Cardiac septum (tissue), 1 donor: ENCODE data around the gene CXCL12. TPM values are rescaled to one million over a fixed set of nuclear protein-coding genes. Genes with fewer than 3 reads are reported as not detected.

Experiments used
- DNase-seq: peaks from one replicate; pipeline ENCODE4 v3.0.0-alpha.2; 2020; ENCODE audit warnings: low spot score
- intact Hi-C: fragments of 100-400 bp; cut with DNase I; formaldehyde crosslinking; loops from one replicate; pipeline ENCODE4 v1.14.0; 2022
- long read RNA-seq: library from polyadenylated mRNA; unstranded; transcript quantifications from one replicate; pipeline ENCODE4 v2.0.0, GENCODE V29; 2021
- total RNA-seq: library from RNA; stranded (reverse); fragmentation: NEBNext Ultra II Directional; extraction: Animal tissue kit (Norgen Biotek cat#: 25700); gene quantifications from one replicate; pipeline ENCODE4 v1.2.1, GENCODE V29; 2021
- donor health status: DM: no; HTN: no; CAD: no.

CXCL12 gene
- total RNA-seq = 121 TPM
- long read RNA-seq, transcript CXCL12-201 (3 exons, 1,857 nt) = major isoform, 15 of 72 reads
- long read RNA-seq, partial matches to known transcripts = 0 of 72 reads
- long read RNA-seq, other reads (novel, unspliced or antisense) = 52 of 72 reads

DNA sequence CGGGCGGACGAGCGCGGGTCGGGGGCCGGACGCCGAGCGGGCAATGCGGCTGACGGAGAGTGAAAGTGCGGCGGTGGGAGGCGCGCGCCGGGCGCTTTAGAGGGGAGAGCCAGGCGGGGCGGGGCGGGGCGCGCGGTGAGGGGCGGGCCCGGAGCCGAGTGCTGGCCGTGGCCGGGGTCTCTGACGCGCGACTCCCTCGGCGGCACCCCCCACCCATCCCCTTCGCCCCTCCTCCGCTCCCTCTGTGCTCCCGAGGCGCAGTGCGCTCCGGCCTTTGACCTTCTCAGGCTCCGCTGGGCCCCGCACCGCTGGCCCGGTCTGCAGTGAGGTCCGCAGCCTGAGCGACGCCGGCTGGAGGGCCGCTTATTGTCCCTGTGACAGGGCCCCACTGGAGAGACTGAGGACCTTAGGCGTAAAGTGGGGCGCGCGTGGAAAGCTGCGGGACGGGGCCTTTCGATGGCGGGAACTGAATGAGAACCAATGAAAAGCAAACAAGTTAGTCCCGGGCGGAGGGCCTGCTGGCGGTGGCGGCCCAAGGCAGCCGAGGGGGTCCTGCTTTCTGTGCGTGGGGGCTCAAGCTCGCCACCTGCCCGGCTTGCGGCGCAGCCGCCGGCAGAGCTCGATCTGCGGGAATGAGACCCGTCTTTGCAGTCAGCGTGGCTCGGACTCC, at the start of gene CXCL12:
CXCL12 (minus strand) TSS at position 72 of the 670 bp plus-strand sequence. CDS start 92 bp downstream, outside the sequence.
- intact Hi-C loops = loop anchor here (10.0 kb wide), 3 partner anchors 330 to 570 kb away; no protein-coding TSS in a partner anchor
- DNase-seq = peak; percentile 79

DNA sequence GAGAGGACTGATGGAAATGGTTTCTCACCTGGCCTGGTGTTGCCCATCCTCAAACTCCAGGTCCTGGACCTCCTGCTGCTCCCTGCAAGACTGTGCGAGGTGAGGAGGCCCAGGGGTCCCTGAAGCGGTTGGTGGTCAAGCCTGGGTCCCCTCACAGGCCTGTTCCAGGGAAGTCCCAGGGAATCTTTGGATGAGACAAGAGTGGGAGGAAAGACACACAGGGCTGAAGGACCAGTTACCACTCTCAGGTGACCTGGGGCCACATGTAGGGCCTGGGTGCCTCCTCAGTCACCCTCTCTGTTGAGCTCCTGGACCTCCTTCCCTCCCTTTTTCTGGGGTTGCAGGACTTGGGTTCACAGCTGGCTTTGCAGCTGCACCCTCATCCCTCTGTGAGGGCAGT, 42.6 kb upstream of the CXCL12 start:
- no peak for DNase-seq
- intact Hi-C loops = no loop called here

DNA sequence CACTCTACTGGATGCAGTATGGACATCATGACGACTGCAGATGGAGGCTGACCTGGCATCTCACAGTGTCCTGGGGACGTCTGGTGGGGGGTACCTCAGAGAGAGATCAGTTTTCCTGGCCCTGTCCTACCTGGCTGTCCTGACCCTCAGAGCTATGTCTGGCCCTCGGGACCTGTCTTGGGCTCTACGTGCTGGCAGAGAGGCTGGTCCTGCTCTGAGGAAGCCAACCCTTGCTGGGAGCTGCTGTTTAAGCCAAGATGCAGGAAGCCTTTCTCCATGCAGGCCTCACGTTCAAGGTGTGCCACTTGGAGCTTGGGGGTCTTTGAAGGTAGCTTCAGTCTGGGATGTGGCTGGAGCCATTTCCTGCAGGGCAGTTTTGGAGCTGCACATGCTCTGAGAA, 42.1 kb upstream of the CXCL12 start:
- no peak for DNase-seq
- intact Hi-C loops = no loop called here

DNA sequence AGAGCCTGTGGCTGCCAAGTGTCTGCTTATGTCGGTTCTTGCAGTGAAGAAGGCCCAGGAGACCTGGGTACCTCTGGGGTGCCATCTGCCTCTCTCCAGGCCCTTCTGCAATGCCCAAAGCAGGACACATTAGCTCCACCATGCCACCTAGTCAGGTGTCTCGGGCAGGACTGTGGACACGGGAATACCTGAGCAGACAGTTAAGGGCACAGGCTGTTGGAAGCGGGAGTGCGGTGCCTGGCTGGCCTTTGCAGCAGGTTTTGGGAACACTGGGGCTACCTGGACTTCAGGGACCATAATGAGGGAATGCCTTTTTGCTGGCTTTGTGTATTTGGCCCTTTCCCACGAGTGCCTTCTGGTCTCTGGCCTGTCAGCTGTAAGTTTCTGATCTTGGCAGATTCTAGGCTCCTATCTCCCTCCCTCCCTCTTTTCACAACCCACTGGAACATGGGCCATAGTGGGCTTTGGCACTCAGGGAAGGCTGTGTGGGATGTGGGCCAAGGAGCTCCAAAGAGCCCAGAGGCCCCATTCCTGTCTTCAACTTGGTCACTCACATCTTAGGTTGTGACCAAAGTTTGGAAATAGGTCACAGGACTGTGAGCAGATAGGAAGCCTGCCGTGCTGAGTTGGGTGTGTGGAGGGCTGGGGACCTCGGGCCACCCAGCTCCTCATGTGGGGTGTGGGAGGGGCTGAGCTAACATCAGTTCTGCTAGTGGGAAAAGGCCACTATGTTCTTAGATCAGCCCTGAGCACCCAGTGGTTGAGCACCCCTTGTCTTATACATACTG, 41.5 kb upstream of the CXCL12 start:
- no peak for DNase-seq
- intact Hi-C loops = no loop called here

DNA sequence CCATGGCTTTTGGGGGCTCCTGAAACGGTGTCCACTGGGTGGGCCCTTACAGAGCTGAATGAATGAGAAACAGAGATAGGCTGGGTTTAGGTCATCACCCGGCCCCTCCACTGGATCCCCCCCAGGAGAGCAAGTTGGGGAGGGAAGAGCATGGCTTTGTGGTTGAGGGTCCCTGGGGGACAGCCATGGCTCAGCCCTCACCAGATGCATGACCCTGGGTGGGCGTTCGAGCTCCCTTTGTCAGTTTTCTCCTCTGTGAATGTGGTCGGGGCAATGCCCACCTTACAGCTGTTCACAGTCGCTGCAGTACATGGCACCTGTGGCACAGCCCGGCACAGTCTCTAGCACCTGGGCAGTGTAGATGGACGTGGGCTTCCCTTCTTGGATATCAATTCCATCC, 40.6 kb upstream of the CXCL12 start:
- no peak for DNase-seq
- intact Hi-C loops = no loop called here

DNA sequence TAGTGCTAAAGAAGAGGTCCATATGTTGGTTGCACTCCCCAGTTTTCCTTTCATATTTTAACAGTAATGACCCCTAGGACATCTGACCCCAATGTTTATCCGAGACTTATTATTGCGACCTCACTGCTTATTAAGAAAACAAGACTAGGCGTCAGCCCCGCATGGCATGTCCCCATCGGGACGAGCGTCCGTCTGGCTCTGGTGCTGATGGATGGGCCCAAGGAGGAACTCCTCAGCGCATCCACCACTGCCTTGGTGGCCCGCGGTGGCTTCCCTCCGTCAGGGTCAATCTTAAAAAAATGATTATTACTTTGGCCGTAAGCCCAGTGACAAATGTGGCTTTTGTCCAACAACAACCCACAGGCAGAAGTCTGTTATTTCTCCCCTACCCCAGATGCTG, 40.1 kb upstream of the CXCL12 start:
- DNase-seq = no peak
- intact Hi-C loops = no loop called here

DNA sequence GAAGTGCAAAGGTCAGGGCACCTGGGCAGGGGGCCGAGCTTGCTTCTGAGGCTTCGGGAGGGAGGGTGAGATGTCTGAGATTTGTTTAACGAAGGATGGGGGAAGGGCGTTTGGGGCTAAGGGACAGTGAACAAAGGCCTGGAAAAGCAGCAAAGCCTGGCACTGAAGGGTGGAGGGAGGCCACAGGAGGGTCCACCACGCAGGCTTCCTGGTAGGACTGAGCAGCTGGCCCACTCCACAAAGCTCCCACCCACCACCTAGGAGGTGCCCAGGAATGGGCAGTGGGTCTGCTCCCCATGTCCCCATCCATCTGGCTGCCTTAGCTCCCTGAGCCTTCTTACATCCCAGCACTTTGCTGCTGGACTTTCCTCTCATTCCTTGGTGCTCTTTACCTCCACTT, 39.4 kb upstream of the CXCL12 start:
- no peak for DNase-seq
- intact Hi-C loops = no loop called here

DNA sequence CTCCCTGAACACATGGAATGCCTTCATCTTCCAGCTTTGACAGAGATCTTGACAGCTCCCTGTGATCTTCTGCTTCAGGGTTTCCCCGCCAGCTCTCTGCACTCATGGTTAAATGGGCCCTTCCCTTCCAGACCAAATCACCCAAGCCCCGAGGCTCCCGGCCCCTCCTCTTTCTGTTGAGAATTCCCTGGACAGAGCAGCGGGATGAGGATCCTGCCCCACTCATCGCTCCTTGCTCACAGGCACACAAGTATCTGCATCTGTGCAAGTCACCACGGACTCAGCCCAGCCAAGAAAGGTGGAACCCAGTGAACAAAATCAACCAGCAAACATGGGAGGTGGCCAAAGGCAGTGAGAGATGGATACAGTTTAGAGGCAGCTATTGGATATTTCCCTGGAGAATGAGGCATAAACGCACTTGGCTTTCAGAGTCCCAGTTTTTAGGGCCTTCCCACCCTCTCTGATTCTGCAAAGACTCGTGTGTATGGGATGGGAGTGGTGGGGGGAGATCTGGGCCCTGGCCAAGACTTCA, 37.7 kb upstream of the CXCL12 start:
- no peak for DNase-seq
- intact Hi-C loops = no loop called here

DNA sequence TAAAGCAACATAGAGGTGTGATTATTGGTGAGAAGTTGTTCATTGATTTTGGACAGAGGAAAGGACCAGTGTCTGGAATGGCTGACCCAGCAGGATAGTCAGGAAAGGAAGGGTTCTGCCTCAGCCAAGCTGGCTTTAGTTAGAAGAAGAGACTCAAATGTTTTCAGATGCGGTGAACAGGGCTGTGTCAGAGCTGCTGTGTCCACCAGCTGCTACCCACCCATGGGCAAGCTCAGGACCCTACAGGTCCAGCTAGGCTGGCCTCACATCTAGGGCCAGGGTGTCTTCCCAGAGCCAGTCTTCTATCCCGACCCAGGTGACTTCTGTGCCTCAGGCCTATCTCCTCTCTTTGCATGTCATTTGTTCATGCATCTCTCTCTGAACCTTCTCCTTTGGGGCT, 37.3 kb upstream of the CXCL12 start:
- intact Hi-C loops = no loop called here

DNA sequence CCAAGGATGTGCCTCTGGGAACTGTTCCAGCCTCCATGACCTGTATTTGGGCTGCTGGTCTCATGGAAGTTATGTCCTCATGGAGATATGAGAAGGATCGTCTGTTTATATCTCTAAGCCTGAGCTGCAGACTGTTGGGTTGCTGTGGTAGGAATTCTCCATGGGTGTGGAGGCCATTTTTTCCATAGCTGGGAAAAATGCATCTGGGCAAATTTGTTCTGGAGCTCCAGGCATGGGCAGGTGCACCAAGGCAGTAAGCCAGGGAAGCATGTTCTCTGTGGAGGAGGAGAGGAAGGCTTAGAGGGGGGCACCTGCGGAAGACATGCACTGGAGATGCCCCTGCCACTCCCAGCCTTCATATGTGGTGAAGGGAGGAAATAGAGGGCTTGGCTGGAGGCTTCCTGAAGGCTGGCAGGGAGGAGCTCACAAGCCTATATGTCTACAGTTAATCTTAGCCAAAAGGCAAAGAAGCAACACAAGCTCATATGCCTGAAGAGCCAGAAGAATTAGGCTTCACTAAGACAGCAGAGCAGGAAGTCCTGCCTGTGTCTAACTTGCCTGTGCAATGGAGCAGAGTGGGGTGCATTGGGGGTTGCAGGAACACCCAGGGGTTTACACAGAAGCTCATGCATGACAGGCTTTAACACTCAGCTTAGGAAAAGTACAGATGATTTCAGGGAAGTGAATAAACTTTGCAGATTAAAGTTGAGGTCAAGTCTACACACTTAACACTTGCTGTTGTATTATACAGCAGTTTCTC, 35.1 kb upstream of the CXCL12 start:
- intact Hi-C loops = no loop called here
- DNase-seq = peak; percentile 63

More for the DNA sequence above, 37.3 kb upstream of the CXCL12 start:
- no peak for DNase-seq

DNA sequence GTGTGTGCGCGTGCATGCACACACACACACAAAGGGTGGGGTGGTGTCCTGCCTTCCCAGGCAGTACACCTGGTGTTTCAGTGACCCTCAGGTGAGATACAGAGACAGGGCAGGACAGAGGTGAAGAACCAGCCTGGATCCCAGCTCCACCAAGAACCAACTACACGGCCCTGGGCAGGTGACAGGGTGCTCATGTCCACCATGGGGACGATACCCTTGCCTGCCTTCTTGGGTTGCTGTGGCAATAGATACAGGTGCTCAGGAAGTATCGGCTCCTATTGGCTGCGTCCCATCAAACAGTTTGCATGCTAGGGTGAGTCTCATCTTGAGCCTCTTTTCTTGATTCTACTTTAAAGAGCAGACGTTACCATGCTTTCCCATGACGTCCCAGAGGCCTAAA, 33.7 kb upstream of the CXCL12 start:
- peak; percentile 39 for DNase-seq
- intact Hi-C loops = no loop called here

DNA sequence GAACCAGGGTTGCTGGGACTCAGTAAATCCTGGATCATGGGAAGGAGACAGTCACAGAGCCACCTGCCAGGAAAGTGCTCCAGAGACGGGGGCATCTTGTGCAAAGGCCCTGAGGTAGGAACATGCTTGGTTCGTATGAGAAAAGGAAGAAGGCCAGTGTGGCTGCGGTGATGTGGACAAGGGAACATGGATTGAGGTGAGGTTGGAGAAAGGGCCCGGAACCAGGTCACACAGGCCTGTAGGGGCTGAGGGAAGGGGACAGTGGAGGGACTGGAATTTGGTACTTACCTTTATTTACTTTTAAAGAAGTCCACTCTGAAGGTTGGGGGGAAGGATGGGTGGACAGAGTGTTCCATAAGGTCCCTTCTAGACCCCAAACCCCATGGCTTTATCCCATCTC, 32.9 kb upstream of the CXCL12 start:
- intact Hi-C loops = no loop called here
- peak; percentile 38 for DNase-seq

DNA sequence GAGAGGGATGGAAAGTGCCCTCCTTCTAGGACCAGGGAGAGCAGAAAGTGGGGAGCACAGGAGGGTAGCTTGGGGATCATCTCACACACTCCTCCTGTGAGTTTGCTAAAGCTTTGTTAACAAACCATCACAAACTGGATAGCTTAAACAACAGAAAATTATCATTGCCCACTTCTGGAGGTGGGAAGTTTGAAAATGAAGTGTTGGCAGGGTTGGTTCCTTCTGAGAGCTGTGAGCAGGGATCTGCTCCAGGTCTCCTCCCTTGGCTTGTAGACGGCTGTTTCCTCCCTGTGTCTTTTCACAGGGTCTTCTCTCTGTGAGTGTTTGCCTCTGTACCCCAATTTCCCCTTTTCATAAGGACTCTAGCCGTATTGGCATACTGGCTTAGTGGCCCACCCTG, 32.0 kb upstream of the CXCL12 start:
- intact Hi-C loops = no loop called here
- peak; percentile 27 for DNase-seq

DNA sequence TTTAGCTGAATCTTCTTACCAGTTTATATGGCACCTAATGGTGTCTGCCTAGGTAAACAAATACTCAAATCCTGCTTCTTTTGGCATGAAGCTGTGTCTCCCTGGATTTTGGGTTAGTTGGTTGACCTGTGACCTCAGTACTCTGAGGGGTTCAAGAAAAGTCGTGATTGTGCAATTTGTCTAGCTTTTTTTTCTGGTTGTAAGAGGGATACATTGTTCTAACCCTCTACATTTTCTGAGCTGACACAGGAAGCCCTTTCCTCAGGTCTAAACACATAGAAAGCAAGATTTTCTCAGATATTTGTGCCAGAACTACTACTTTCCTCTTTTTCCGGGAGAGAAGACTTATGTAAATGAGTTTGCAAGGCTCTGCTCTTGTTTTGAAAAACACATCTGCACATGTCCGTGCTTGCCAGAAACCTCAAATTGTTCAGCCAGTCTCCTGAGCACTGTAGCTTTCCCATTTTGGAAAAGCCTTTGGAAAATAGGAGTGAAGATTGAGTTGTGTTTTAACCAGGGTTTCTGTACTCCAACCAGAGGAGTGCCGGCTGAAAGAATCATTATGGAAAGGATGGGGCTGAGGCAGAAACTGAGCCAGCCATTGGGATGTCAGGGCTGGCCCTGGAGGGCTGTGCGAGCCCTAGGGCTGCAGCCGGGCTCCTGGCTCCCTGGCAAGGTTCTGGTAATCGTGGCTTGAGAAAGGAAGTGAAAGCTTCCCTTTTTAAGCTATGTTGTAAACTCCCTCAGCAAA, 31.3 kb upstream of the CXCL12 start:
- intact Hi-C loops = no loop called here

DNA sequence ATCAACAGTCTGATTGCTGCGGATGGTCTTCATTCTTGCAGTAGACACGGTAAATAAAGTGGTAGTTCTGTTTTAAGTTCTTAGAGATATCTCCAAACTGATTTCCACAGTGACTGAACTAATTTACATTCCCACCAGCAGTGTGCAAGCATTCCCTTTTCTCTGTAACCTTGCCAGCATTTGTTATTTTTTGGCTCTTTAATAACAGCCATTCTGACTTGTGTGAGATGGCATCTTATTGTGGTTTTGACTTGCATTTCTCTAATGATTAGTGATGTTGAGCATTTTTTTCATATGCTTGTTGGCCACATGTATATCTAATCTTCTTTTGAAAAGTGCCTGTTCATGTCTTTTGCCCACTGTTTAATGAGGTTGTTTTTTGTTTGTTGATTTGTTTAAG, 30.2 kb upstream of the CXCL12 start:
- intact Hi-C loops = no loop called here
- DNase-seq = no peak

More for the DNA sequence above, 31.3 kb upstream of the CXCL12 start:
- peak; percentile 51 for DNase-seq

DNA sequence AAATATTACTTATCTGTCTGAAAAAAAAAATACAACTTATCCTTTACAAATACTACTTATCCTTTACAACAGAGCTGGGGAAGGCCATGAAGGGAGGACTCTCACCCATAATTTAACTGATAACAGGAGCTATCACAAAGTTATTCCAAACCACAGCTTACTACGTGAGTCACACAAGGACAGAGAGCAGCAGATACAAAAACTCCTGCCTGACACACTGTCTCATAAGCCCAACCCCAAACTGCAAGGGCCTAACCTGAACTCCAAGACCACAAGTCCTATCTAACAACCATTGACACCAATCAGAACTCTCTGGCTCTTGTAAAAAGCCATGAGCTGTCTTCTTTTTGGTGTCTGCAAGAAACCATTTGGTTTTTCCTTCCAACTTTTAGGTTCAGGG, 28.5 kb upstream of the CXCL12 start:
- intact Hi-C loops = no loop called here

DNA sequence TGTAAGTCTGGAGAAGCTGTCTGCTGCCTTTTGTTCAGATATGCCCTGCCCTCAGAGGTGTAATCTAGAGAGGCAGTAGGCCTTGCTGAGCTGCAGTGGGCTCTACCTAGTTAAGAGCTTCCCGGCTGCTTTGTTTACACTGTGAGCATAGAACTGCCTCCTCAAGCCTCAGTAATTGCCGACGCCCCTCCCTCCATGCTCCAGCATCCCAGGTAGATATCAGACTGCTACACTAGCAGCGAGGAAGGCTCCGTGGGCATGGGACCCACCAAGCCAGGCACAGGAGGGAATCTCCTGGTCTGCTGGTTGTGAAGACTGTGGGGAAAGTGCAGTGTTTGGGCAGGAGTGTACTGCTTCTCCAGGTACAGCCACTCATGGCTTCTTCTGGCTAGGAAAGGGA, 26.4 kb upstream of the CXCL12 start:
- intact Hi-C loops = no loop called here
- peak; percentile 56 for DNase-seq

More for the DNA sequence above, 28.5 kb upstream of the CXCL12 start:
- no peak for DNase-seq

DNA sequence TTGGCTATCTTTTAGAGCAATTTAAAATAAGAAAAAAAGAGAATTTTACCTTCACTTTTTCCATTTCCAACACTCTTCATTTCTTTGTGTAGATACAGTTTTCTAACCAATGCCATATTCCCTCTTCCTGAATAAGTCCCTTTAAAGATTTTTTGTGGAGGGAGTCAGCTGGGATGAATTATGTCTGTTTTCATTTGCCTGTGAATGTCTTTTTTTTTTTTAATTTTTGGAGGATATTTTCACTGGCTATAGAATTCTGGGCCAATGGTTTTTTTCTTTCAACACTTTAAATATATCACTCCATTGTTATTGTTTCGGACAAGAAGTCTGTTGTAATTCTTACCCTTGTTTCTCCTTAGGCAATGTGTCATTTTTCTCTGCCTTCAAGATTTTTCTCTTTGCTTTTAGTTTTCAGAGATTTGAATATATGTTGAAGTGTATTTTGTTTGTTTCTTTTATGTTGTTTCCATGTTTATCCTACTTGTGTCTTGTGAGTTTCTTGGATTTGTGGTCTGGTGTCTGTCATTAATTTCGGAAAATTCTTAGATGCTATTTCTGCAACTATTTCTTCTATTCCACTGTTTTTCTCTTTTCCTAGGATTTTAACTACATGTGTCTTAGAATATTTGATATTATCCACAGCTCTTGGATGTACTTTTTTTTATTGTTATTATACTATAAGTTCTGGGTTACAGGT, 20.0 kb upstream of the CXCL12 start:
- DNase-seq = no peak
- intact Hi-C loops = no loop called here
